Inflammatory macrophage (primary cell): ENCODE results near the gene PACS2.

ENCODE experiments used
- DNase-seq, 2 donors: peaks; one replicate each; pipeline ENCODE4 v3.0.0-alpha.2; 2020 to 2022

PACS2 gene

DNA sequence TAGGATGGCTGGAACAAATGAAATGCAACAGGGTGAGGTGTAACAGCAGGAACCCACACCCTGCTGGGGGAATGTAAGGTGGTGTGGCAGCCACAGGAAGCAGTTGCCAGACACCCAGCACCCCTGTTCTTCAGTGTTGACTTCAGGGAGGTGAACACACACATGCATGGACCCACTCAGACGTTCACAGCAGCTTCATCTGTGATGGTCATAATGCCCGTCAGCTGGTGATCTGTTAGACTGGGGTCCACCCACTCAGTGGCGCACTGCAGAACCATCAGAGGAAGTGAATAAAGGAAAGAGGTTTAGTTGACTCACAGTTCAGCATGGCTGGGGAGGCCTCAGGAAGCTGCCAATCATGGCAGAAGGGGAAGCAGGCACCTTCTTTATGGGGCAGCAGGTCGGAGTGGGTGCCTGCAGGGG lies 61.1 kb downstream of the PACS2 start:
- DNase-seq, result peak; percentile 77 to 92

DNA sequence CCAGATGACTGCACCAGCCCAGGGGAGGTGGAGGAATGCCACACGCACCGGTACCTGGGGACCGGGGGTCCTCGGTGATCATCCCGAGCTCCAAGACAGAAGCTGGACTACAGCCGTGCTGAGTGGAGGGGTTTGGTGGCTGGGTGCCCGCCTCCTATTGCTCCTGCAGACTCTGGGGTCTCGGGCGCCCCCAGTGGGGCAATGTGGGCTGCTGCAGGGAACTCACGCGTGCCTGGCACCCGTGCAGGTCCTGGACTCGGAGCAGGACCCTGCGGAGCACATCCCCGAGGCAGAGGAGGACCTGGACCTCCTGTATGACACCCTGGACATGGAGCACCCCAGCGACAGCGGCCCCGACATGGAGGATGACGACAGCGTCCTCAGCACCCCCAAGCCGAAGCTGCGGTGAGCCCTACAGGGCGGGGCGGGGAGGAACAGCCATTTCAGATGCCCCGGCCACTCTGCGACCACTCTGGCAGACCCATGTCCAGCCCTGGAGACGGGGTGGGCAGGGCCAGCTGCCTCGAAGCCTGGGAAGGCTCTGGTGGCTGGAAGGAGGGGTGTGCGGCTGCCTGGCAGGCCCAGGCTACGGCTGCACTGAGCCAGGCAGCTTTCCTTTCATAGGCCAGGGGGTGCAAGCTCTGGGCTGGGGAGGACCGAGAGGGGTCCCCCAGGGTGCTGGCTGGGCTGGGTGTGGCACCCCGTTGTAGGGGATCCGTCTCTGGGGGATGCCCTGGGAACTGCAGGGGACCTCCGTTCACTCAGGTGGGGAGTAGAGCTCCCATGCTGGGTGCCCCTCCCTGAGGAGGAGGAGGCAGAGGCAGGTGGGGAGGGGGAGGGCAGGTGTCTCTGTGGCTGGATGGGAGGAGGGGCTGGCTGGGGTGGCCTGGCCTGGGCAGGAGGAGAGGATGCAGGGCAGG lies 62.2 kb downstream of the PACS2 start:
- DNase-seq, result no peak

DNA sequence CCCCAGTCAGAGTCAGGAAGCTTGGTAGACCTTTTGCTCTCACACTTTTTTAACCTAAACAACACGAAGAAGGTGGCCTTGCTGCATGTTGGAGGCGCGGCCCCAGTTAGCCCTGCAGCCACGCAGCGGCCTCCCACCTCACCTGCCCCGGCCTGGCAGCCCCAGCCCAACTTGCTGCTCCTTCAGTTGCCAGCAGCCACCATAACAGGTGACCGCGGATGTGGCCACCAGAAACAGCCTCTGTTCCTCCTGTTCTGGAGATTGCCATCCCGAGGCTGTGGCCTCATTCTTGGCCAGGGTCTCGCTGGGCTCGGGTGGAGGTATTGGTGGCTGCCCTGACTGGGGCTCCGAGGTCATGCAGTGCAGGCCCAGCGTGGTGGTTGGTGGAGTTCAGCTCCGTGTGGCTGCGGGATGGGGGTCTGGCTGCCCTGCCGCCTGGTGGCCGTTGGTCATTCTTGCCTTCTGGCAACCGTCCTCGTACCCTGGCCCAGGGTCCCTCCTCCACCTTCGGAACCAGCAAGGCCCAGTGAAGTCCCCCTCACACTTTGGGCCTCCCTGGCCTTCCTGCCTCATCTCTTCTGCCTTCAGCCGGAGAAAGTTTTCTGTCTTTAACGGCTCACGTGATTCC lies 63.1 kb downstream of the PACS2 start:
- no peak for DNase-seq

DNA sequence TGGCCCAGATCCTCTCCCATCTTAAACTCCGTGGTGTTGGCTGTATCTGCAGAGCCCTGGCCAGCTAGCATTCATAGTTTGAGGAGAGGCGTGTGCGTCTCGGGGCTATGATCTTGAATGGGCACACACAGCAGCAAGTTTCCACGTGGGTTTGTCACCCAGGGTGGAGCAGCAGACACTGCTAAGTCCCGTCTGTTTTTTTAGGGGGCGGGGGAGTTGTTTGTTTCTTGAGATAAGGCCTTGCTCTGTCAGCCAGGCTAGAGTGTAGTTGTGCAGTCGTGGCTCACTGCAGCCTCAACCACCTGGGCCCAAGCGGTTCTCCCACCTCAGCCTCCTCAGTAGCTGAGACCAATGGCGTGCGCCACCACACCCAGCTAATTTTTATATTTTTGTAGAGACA lies 63.7 kb downstream of the PACS2 start:
- DNase-seq, result no peak

DNA sequence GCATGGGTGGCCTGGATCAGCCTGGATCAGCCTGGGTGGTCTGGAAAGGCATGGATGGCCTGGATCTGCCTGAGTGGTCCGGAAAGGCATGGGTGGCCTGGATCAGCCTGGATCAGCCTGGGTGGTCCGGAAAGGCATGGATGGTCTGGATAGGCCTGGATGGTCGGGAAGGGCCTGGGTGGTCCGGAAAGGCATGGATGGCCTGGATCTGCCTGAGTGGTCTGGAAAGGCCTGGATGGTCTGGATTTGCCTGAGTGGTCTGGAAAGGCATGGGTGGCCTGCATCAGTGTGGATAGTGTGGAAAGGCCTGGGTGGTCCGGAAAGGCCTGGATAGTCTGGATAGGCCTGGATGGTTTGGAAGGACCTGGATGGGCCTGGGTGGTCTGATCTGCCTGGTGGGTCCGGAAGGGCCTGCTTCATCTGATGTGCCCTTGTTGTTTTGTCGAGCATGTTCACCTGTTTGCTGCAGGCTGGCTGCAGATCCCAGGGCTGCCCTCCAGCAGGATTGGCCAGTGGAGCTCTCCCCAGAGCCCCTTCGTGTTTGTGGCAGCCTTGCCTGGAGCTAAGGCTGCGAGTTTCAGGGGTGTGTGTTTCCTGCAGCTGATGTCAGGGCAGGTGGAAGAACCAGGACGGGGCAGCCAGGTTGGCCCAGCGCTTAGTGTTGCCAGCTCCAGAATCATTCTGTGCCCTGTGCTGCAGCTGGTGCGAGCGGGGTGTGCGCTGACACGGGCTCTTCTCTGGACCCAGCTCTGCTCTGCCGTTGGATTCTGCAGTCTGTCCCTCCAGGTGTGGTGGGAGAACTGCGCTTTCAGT lies 64.5 kb downstream of the PACS2 start:
- DNase-seq, result no peak

DNA sequence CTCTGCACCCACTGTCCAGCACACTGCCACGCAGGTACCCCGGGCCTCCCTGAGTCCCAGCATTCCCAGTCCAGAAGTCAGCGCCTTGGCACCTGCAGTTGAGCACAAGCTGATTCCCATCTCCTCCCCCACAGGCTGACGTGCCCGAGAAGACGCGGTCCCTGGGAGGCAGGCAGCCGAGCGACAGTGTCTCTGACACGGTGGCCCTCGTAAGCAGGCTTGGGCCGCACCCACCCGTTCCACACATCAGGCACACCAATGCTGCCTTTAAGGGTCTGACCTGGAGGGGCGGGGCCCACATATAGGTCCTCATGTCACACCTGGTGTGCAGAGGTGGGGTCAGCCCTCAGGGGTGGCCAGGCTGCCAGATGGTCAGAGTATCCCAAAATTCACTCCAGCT lies 65.4 kb downstream of the PACS2 start:
- no peak for DNase-seq

DNA sequence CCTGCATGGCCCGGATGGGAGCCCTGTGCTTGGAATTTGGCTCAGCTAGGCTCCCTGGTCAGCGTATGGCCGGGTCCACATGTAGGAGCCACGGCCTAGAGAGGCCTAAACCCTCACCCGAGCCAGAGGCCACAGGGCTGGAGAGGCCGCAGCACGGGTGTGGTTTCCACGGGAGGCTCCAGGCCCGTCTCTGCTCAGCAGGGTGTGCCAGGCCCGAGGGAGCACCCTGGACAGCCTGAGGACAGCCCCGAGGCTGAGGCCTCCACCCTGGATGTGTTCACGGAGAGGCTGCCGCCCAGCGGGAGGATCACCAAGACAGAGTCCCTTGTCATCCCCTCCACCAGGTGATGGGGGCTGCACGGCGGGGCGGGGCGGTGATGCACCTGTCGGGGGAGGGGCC lies 66.2 kb downstream of the PACS2 start:
- no peak for DNase-seq

DNA sequence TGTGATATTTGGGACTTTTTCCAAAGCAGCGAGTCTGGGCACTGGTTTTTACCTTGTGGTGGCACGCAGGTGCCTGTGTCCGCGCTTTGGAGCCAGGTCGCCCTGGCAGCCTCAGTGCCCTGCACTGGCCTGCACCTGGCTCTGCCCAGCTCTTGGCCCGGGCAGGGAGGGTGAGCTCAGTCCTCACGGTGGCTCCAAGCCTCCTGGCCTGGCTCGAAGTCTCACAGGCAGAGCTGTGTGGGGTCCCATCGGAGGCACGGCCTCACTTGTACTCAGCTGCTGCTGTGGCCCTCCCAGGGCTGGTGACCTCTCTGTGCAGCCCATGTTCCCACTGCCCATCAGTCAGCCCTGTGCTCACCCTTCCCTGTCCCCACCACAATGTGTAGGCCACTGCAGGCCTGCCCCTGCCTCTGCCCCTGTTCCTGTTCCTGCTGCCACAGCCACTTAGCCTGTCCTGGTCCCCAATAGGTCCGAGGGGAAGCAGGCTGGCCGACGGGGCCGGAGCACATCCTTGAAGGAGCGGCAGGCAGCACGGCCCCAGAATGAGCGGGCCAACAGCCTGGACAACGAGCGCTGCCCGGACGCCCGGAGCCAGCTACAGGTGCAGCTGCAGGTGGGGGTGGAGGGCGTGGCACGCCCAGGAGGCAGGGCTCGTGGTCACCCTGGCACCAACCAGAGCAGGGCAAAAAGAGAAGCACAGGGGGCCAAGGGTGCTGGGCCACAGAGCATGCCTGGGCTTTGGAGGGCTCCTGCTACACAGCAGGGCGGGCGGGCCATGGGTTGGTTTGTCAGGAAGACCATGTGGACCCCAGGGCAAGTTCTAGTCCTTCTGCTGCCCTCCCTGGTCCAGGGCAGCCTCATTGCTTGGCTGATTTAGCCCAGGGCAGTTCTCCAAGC lies 67.1 kb downstream of the PACS2 start:
- no peak for DNase-seq

DNA sequence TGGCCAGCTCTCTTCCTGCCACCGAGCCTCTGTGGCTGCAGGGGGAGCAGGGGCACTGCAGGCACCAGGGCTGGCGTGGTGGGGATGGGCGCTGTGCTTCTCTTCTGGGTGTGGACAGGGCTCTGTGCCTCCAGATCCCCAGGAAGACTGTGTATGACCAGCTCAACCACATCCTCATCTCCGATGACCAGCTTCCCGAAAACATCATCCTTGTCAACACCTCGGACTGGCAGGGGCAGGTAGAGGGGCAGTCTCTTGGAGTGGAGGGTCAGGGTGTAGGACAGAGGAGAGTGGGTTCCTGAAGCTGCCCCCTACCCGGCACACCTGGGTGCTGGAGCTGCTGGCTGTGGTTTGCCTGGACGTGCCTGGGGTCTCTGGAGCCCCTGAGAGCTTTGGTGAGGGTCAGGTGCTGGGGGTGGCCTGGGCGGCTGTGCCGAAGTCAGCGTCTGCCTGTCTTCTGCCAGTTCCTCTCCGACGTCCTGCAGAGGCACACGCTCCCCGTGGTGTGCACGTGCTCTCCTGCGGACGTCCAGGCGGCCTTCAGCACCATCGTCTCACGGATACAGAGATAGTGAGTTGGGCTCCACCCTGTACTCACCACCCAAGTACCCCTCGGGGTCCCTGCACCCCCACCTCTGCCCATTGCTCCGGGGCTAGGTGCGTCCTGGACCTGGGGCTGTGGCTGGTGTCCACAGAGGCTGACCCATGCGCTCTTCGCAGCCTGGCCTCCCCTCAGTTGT lies 68.0 kb downstream of the PACS2 start:
- DNase-seq, result no peak

DNA sequence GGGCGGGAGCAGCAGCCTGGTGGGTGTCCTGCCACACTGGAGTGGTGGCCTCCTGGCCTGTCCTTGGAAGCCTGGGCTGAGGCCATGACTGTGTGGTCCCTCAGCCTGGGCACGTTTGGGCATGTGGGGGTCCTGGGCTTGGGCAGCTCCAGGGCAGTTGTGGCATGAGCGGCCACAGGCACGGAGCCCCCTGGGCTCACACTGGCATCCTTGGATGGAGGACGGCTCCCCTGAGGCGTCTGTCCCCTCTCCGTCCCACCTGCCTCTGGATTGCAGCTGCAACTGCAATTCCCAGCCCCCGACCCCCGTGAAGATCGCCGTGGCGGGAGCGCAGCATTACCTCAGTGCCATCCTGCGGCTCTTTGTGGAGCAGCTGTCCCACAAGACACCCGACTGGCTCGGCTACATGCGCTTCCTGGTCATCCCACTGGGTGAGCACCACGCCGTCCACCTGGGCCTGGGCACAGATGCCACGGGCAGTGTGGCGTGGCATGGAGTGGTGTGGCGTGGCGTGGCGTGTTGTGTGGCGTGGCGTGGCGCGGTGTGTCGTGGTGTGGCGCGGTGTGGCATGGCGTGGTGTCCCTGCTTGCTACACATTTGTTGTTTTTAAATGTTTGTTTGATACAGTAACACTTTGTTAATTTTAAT lies 68.7 kb downstream of the PACS2 start:
- DNase-seq, result no peak

DNA sequence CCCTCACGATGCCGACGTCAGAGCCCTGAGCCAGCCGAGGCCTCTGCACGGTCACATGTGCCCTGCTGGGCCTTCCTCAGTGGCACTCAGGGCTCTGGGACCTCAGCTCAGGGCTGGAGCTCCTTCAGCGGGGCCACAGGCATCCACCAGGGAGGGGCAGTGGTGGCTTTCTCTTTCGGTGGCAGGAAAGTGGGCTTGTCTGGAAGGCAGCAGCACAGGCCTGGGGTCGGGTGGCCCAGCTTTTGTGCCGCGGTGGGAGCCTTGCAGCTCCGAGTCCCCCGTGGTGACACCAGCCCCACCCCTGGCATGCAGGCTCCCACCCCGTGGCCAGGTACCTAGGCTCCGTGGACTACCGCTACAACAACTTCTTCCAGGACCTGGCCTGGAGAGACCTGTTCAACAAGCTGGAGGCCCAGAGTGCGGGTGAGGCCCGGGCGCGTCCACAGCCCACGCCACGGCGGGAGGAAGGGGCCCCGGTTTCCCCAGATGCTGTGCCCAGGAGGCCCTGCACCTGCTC lies 69.6 kb downstream of the PACS2 start:
- no peak for DNase-seq

DNA sequence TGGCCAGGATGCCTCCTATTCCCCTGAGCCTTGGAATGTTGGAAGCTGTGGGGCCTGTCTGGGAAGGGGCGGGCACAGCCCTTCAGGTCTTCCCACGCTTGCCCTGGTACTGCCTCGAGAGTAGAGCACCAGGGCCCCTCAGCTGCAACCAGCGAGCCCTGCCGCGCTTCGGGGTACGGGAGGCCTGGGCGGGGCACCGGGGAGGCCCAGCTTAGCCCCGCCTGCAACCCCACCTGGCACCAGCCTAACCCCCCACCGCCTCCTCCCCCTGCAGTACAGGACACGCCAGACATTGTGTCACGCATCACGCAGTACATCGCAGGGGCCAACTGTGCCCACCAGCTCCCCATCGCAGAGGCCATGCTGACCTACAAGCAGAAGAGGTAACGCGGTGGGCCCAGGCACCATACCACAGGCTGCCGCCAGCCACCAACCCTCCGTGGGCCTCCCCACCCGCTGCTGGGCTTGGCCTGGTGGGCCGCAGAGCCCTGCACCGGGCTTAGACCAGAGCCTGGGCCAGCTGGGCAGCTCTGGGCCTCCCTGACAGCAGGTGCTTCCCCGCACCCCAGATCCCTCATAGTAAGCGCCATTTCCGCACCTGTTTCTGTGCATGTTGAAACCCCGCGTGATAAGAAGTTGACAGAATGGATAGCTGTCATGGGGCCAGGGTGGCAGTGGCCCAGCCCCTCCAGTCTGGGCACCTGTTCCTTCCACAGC lies 70.2 kb downstream of the PACS2 start:
- no peak for DNase-seq

DNA sequence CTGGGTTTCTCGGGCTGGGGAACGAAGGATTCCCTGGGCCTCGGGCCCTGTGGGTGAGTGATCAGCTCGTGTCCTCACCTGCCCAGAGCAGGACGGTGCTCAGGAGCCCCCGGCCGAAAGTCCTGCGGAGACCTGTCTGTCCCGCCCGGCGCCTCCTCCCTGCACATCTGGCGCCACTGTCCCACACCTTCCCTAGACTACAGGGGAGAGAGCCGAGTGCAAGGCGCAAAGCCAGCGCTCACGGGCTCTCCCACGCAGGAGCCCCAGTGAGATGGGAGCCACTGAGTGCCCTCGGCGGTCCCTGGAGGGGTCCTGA lies 70.7 kb downstream of the PACS2 start:
- DNase-seq, result no peak

DNA sequence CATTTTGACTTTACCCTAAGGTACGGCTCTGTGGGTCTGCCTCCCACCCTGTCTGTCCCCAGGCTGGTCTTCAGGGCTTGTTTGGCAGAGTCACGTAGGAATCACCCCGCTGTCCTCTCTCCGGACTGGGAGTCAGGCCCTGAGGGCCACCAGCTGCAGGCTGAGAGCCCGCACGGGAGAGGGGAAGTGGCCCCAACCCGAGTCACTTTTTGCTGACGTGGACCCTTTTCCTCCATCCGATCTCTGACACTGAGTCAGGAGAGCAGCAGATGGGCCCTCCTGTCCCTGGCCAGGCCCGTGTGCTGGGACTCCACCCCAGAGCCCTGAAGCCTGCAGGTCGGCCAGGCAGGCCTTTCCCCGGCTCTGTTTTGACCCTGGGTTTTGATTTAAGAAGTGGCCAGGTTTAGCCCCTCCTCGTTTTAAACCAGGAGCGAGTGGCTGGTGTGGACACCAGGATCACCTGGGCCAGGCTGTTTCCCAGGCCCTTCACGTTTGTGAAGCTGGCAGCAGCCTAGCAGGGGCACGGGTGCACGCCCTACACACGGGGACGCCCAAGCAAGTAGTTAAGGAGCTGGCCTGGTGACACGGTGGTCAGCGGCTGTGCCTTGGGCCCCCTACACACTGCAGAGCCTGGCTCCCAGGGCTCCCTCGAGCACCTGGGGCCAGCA lies 71.3 kb downstream of the PACS2 start:
- DNase-seq, result no peak

DNA sequence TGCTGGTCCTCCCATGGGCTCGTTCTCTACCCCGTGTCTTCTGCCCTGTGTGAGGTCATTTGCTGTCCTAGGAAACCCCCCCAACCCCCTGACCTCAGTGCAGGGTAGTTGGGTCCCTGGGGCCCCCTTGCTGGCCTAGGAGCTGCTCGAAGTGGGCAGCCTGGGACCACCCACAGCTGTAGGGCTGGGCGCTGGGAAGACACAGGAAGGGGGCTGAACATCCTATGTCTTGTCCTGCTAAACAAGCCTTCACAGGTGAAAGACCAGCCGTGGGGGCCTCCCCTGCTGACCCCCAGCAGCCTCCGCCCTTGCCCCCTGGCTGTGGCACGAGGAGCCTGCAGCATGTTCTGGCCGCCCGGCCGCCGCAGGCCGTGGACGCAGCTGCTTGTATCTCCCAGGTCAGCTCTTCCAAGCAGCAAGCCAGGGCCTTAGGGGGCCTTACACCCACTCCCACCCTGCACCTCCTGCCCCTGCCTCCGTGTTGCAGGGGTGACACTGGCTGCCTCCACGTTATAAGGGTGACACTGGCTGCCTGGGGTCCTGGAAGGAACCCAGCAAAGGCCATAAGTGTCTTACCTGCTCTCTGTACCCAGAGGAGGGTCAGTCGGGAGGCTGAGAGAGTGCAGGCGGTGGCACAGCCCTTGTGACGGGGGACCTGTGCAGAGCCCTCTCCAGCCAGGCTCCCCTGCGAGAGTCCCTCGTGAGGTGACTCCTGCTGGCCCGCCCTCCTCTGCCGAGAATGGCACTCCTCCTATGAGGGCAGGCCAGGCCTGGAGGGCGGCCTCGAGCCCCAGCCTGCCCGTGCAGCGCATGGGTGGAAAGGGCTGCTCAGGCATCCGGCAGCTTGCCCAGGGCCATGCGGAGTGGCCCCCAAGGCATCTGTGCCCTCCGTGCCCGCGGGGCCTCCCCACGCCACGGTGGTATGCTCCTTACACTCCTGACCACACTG lies 72.3 kb downstream of the PACS2 start:
- no peak for DNase-seq

DNA sequence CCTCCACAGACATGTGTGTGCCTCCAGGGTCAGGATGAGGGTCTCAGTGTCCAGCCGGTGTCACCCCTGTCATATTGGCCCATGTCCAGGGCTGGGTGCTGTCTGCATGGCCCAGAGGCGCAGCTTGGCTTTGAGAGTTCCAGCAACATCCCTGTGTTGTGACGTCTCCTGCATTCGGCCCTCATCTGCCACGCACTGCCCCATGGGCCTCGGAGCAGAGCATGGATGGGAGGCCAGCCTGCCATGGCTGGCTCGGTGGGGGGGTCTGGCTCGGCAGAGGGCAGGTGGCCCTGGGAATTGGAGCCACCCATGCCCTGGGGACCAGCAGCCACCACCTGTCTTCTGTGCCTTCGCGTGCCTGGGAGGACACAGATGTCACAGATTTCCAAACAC lies 73.0 kb downstream of the PACS2 start:
- DNase-seq, result no peak

DNA sequence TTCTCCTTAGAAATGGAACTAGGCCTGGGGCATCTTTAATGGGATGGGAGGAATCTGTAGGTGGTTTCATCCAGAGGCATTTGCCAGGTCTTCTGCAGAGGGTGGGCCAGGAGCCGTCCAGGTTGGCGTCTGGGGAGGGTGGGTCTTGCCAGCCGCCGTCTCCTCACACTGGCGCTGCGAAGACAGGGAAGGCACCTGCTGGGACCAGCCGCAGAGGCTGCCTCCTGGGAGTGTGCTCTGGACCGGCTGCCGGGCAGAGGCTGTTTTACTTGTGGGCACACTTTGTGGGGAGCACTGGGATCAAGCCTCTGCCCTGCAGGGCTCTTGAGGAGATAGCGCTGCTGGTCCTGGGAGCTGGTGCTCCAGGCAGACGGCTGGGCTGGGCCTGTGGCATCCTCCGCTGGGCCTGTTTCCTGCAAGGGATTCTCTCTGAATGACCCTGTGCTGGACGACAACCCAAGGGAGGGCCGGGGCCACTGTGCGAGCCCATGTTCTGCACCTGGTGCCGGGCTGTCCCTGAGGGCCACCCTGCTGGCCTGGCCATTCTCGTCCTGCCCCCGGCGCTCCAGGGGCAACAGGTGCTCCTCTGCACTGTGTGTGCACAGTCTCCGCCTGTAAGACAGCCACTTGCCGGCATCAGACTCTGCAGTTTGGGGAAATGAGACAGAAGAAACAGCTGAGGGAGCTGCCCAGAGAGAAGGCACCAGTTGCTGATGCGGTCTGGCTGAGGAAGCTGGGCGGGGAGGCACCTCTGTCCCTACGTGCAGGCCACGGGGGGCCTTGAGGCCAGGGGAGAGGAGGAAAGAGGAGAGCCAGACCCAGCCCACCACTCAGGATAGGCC lies 73.8 kb downstream of the PACS2 start:
- DNase-seq, result peak; percentile 48 to 55

DNA sequence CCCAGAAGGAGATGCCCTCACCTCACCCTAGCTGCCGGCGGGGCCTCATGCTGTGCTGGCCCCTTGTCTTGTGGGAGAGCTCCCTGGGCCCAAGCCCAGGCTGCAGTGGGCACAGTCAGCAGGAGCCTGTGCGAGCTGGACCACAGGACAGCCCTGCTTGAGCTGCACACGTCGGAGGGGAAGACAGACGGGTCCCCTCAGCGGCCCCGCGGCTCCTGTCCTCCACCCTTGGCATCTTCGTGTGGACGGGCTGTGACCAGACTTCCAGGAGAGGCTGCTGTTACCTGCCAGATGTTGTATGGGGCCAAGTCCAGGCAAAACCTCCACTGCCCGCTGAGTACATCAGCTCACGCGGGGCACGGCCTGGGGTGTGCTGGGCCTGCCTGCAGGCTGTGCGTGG lies 74.4 kb downstream of the PACS2 start:
- no peak for DNase-seq
